NCI-H510A treated with DMSO at 0.1 percent for 48 hours (cell line): ENCODE measurements around the gene ARAP3.
A peak's percentile ranks its signal among the peaks of the same experiment; 100 is the strongest.
"Not testable (repeated sequence)": the region's sequence is repeated elsewhere in the genome, so short reads cannot be mapped to it uniquely, and the experiment has no call there.

ENCODE experiments used
- DNase-seq: peaks from one replicate; lab custom pipeline; 2025; lab: John Stamatoyannopoulos, UW

ARAP3 gene, protein sequence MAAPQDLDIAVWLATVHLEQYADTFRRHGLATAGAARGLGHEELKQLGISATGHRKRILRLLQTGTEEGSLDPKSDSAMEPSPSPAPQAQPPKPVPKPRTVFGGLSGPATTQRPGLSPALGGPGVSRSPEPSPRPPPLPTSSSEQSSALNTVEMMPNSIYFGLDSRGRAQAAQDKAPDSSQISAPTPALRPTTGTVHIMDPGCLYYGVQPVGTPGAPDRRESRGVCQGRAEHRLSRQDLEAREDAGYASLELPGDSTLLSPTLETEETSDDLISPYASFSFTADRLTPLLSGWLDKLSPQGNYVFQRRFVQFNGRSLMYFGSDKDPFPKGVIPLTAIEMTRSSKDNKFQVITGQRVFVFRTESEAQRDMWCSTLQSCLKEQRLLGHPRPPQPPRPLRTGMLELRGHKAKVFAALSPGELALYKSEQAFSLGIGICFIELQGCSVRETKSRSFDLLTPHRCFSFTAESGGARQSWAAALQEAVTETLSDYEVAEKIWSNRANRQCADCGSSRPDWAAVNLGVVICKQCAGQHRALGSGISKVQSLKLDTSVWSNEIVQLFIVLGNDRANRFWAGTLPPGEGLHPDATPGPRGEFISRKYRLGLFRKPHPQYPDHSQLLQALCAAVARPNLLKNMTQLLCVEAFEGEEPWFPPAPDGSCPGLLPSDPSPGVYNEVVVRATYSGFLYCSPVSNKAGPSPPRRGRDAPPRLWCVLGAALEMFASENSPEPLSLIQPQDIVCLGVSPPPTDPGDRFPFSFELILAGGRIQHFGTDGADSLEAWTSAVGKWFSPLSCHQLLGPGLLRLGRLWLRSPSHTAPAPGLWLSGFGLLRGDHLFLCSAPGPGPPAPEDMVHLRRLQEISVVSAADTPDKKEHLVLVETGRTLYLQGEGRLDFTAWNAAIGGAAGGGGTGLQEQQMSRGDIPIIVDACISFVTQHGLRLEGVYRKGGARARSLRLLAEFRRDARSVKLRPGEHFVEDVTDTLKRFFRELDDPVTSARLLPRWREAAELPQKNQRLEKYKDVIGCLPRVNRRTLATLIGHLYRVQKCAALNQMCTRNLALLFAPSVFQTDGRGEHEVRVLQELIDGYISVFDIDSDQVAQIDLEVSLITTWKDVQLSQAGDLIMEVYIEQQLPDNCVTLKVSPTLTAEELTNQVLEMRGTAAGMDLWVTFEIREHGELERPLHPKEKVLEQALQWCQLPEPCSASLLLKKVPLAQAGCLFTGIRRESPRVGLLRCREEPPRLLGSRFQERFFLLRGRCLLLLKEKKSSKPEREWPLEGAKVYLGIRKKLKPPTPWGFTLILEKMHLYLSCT (N-terminal part only)

DNA sequence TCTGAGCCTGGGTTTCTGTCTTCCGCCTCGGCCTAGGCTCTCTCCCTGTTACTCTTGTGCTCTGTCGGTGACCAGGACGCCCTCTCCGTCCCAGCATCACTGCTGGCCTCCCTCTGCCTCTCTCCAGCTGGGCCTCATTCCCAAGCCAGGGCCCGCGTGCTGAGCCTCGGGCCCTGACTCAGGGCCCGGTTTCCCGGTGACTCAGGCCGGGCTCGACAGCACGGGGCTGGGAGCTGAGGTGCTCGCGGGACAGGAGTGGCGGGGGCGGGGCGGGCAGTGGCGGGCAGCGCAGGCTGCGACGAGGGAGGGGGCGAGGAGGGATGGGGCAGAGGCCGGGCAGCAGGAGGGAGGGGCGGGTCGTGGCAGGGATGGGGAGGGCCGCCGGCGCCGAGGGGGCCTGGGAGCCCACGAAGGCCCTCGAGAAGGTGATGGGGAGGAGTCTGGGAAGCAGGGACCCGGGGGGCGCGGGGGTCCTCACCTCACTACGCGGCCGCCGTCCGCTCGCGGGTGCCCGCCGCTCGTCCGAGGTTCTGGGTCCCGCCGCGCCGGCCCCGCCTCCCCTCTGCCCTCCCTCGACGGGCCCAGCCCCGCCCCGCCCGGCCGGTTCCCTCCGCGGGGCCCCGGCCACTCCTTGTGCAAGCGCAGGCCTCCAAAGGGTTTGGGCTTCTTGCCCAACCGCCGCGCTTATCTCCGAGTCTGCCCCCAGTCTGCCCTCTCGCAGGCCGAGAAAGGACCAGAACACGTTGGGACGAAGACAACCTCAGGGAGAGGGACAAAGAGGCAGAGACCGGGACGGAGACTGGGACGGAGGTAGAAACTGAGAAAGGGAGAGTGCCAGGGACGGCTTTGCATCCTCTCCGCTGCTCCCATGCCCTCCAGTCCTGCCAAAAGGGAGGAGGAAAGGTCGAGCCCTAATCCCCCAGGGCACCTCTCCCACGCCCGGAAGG lies at the start of gene ARAP3:
ARAP3 (minus strand) TSS at position 536 of the 947 bp plus-strand sequence. CDS start 1,744 bp downstream, outside the sequence.
- DNase-seq, result peak; percentile 36

DNA sequence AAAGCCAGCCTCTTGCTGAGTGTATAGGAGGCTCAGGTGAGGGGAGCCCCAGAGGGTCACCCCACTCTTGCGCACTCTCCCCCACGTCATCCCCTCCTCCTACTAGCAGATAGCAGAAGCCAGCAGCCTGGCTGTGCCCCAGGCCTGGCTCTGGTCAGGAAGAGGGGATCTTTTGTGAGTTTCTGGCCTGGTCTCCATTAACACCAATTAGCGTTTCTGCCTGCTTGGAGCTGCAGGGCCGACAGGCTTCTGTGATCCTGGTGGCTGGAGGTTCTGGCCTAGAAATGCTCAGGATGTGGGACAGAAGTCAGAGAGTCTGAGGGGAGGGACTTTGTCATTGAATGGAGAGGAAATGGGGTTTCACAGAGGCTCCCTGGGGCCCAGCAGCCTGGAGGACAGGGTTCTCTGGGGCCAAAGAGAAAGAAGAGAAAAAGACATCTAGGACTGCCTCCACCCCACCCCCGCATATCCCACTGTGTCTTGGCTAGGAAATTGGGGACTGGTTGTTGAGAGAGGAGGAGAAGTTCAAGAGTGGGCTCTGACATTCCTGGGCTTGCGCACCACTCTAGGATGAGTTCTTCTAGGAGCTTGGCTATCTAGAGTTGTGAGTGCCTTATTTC lies 47.5 kb upstream of the ARAP3 start:
- no peak for DNase-seq

DNA sequence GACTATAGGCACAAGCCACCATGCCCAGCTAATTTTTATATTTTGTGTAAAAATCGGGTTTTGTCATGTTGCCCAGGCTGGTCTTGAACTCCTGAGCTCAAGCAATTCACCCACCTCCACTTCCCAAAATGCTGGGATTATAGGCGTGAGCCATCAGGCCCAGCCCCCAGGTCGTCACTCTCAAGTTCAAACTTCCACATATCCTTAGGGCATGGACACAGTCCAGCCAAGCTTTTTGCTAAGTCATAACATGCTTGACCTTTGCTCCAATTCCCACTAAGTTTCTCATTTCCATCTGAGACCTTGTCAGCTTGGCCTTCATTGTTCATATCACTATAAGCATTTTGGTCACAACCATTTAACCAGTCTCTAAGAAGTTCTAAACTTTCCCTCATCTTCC lies 43.9 kb upstream of the ARAP3 start:
- no peak for DNase-seq

DNA sequence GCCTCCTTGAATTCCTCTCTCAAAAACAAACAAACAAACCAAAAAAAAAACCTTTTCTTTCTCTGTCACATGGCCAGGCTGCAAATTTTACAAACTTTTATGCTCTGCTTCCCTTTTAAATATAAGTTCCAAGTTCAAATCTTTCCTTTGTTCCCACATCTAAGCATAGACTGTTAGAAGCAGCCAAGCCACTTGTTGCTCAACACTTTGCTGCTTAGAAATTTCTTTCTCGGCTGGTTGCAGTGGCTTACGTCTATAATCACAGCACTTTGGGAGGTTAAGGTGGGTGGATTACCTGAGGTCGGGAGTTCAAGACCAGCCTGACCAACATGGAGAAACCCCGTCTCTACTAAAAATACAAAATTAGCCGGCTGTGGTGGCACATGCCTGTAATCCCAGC lies 43.1 kb upstream of the ARAP3 start:
- not testable (repeated sequence) for DNase-seq

DNA sequence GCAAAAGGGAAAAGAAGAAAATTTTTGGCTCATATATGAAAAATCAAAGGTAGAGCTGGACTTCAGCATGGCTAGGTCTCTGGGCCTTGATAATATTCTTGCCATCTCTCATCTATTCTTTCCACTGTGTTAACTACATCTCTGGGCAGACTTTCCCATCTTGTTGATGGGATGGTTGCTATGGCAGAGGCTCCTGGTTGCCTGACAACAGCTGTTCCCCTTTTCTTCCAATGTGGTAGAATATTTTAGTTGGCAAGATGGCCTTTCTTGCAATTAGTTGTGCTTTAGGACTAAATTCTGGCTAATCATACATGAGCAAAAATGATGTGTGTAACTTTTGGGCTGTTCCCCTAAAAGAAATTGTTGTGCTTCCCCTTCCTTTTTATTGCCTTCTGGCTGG lies 40.2 kb upstream of the ARAP3 start:
- no peak for DNase-seq

DNA sequence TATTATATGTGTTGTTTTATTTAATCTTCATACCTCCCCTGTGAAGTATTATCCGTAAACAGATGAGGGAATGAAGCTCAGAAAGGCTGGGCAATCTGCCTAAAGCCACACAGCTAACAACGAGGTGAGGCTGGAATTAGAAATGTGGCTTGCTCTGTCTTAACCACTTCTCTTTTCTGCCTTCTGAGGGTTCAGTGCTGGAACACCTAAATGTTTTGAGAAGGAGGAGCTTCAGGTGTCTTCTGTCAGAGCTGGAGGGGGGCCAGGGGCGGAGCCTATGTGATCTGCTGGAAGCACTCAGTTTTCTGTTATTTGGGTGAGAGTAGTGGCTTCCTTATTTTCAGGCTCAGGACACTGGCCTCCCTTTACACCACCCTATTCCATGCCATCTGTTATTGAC lies 35.0 kb upstream of the ARAP3 start:
- DNase-seq, result no peak

DNA sequence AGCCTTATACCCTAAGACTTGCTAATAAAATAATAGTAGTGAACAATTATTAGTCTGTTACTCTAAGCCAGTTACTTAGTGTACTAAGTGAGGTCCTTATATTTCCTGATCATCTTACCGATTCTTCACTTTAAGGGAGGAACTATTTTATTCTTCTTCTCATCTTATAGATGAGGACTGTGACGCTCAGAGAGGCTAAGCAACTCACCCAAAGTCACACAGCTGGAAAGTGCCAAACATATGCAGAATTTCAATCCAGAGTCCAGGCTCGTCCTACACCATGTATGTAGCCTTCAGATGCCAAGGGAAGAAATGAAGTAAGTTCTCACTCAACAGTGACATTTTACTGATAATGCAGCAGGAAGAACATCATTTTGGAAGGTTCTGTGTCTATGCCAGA lies 34.4 kb upstream of the ARAP3 start:
- DNase-seq, result no peak

DNA sequence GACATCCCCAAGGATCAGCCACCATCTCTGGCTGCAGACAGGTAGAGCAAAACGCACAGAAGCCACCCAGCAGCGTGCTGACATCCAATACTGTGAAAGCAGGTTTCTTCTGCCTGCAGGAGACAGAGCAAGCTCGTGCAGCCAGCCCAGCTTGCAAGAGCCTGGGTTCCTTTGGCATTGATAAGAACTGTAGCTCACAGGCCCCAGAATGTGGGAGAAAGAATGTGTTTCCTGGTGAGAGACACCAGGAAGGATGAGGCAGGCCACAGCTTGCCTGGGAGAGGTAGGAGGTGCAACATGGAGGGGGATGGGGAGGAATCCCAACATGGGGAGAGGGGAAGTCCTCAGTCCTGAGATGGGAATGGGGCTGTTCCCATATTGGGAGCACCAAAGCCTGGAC lies 34.0 kb upstream of the ARAP3 start:
- DNase-seq, result peak; percentile 18

DNA sequence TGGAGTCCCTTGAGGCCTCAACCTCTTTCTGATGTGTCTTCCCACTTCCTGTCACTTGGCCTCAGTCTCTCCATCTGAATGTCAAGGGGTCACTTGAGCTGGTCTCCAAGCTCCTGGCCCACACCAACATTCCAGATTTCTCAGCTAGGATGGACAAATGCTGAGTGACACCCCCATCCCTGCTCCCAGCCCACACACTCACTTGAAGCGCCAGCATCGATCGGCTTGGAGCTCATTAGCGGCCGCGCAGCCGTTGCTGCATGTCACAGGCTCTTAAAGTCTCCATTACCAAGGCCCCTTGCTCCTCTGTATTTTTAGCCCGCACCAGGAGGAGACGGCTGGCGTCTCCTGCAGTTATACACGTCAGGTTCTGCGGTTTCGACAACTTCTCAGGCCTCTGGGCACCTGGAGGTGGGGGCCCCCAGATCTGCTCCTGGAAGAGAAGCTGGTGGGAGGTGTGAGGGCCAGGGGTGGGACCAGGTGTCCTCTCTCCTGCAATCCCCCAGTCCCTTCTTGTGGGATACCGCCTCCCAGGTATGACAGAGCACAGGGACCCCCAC lies 33.4 kb upstream of the ARAP3 start:
- DNase-seq, result peak; percentile 12

DNA sequence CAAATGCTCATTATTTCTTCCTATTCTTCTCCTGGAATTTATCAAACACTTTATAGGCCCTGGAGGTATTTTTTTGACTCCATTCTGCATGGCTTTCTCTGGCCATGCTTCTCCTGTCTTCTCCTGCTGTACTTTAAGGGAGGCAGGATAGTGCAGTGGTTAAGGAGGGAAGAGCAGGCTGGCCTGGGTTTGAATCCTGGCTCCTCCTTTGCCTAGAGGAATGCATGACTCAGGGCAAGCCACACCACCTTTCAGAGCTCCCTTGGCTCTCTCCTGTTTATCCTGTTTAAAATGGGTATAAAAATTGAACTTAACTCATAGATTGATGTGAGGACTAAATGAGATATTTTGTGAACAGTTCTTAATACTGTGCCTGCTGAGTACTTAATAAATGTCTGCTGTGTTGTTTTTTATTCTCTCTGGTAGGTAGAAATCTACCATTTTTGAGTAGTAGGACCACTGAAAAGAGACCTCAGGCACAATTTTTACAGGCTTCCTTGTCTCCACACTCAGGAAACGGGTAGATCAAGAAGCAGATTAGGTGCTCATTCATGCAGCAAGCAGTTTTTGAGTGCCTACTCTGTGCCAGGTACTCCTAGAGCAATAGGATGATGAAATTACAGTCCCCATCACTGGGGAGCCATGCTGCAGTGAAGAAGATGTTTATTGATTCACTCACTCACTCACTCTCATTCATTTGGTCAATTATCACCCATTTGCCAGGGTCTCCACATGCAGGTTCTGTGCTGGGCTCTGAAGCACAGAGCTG lies 32.7 kb upstream of the ARAP3 start:
- DNase-seq, result peak; percentile 9

DNA sequence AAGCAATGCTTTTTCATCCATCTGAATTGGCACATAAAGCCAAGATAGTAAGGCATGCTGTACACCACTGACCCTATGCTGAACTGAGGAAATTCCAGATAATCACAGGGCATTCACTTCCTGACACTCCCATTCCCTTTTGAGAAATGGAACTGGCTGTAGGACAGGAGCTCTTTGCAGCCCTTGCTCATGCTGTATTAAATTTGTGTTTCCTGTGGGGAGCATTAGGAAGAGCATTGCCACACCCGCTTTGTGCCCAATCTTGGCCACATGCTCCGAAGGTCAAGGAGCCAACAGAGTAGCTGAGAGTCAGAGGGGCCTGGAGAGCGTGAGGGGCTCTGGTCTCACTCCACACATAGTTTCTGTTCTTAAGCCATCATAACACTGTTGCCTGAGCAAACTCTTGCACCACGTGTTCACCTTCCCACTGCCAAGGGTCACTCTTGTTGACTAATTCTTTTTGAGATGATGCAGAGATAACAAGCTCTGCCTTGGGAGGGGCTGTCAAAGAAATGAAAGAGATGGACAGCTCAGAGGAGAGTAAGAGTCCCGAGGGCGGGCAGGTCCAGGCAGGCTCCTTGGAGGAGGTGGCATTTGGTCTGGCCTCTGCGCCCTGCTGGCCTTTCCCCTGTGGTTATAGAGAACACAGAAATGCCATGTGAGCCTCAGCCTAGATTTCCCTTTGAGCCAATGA lies 31.7 kb upstream of the ARAP3 start:
- no peak for DNase-seq

DNA sequence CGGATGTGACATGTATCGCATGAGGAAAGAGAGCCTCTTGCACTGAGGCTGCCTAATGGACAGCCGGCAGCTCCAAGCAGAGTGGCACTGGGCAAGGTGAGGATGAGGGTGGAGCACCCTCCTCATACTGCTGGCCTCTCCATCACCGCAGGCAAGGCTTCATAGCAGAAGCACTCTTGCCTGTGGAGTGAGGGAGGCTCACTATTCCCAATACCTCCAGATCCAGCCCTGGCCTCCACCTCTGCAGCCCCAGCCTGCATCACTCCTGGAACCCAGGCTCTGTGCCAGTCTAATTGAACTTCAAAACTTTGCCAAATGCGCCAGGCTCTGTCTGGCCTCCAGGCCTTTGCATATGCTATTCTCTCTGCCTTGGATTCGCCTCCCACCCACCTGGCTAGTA lies 29.7 kb upstream of the ARAP3 start:
- no peak for DNase-seq

DNA sequence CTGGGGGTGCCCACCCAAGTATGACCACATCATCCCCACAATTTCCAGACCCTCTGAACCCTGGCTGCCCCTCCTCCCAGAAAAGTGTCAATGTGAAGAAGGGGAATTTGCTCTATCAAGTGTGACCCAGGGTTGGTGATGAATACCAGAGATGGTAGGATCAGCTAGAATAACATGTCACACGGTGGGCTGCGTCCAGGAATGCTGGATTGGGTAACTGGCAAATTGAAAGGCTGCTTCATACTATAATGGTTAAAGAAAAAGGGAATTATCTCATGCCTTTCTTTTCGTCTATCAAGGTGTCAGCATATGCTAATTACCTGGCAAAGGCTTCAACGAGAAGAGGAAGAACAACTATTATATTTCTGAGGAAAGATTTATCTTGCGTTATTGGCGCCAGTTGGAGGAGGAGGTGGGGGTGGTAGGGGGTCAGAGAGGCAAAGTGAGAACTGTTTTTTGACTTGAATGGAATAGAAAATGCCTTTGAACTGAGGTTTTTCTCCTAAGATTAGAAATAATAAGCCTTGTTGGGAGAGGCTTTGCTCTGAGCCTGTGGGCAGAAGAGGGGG lies 27.8 kb upstream of the ARAP3 start:
- no peak for DNase-seq

DNA sequence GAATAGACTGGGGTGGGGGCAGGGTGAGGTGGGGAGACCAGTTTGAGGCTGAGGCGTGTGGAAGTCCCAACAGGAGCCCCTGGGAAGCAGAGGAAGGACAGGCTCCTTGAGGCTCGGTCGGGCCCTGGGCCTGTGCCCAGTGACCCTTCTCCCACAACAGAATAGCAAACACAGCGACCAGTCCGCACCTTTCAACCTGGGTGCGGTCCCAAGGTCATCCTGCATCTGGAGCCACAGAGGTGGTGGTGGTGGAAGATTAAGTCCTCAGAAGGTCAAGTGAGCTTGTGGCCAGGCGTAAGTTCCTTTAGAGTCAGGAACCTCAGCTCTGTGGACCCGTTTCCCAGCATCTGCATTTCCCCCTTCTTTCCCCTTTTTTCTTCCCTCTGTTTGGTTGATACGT lies 26.0 kb upstream of the ARAP3 start:
- DNase-seq, result no peak

DNA sequence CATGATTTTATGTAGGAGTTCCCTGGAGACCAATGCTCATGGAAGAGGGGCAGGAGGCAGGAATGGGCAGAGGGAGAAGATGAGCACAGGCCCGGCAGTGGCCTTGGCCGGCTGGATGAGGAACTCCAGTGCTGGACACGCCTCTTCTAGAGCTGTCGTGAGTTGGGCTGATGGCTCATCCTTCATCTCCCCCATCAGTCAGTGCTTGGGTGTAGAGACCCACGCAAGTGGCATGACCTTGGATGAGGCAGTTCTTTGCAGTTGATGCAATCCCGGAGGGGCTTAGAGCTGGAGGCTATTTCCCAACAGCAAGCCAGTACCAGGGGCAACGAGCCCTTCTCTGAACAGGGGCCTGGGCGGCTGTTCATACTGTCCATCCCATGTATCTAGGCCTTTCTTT lies 25.5 kb upstream of the ARAP3 start:
- DNase-seq, result no peak

DNA sequence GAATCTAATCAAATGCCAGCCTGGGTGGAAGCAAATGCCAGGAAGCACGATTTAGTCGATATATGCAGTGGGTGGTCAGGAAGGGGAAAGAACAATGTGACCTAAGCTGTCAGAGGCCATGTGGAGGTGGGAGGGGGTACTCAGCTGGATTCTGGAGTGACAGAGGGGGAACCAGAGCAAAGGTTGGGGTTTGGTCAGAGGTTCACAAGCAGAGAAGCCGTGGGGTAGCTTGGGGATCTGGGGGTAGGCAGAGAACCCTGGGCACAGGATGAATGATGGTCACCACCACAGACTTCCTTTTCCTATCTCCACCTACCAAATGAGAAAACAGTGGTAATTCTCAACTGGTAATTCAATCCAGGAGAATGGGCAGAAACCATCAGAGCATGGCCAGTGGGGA lies 24.1 kb upstream of the ARAP3 start:
- no peak for DNase-seq

DNA sequence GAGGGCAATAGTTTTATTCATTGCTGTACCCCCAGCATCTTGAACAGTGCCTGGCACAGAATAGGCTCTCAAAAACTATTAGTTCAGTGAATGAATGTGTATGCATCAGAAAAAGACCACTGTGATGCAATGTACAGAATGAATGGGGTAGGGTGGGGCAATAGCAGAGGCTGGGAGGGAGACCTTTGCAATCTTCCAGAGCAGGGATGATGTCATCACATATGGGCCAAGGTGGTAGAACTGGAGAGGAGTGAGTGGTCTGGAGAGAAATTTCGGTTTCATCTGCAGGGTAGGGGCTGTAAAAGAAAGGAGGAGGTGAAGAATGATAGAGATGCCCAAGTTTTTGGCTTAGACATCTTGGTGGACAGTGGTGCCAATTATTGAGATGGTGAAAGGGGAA lies 23.4 kb upstream of the ARAP3 start:
- DNase-seq, result no peak

DNA sequence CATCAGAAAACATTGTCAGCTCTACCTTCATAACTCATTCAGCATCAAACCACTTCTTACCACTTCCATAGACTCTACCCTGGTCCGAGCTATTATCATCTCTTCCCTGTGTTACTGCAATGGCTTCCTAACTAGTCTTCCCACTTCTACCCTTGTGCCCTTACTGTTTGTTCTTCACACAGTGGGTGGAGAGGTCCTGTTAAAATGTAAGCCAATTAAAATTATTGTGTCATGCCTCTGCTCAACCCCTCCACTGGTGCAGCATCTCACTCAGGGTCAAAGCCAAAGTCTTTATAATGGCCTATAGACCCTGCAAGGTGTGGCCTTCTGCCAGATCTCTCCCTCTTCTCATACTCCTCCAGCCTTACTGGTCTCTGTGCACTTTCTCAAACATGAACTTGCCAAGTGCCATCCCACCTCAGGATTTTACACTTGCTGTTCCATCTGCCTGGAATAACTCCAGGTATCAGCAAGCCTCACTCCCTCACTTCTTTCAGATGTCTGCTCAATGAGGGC lies 22.8 kb upstream of the ARAP3 start:
- no peak for DNase-seq
